HepG2 (cell line): ENCODE results near the gene KATNA1. TPM values are rescaled to one million over a fixed set of nuclear protein-coding genes. Genes with fewer than 3 reads are reported as not detected.

Experiments
- AFF4 ChIP-seq: sonication (generic); formaldehyde crosslinking; IDR thresholded peaks from 2 replicates; pipeline ENCODE4 v1.4.0; 2020; ENCODE audit warnings: missing genetic modification reagents
- CHD2 ChIP-seq: IDR thresholded peaks from 2 replicates; pipeline ENCODE4 v1.6.1; 2011; ENCODE audit warnings: low read depth, low read length, improper control_type of control experiment
- CREM ChIP-seq, 2 experiments: sonication (generic) in 1 of 2; formaldehyde crosslinking in 1 of 2; IDR thresholded peaks; 2 replicates each; pipeline versions ENCODE4 v1.4.0 to v1.6.1; 2016 to 2020; ENCODE audit warnings: antibody characterized with exemption in 1 of 2, mild to moderate bottlenecking in 1 of 2, missing genetic modification reagents in 1 of 2
- FOSL1 ChIP-seq: sonication (generic); formaldehyde crosslinking; IDR thresholded peaks from 2 replicates; pipeline ENCODE4 v1.9.0; 2021; ENCODE audit warnings: missing genetic modification reagents, borderline replicate concordance
- FOXA3 ChIP-seq: IDR thresholded peaks from 2 replicates; pipeline ENCODE4 v1.6.1; 2016; ENCODE audit warnings: missing genetic modification reagents, missing compliant biosample characterization
- HDAC6 ChIP-seq: fragments of 200-600 bp; sonication (generic); IDR thresholded peaks from 2 replicates; pipeline ENCODE4 v1.7.0; 2017; ENCODE audit warnings: mild to moderate bottlenecking, antibody characterized with exemption, low read length, low read depth
- MEF2D ChIP-seq: sonication (generic); formaldehyde crosslinking; IDR thresholded peaks from 2 replicates; pipeline ENCODE4 v1.5.1; 2020; ENCODE audit warnings: mild to moderate bottlenecking, missing genetic modification reagents
- MNT ChIP-seq: fragments of 450-650 bp; IDR thresholded peaks from 2 replicates; pipeline ENCODE4 v1.6.1; 2016
- MYNN ChIP-seq: sonication (generic); formaldehyde crosslinking; IDR thresholded peaks from 2 replicates; pipeline ENCODE4 v1.4.0; 2020; ENCODE audit warnings: mild to moderate bottlenecking, low read depth, missing genetic modification reagents
- ONECUT2 ChIP-seq: sonication (generic); formaldehyde crosslinking; IDR thresholded peaks from 2 replicates; pipeline ENCODE4 v1.4.0; 2020; ENCODE audit warnings: missing genetic modification reagents
- RBM22 ChIP-seq: fragments of 200-400 bp; formaldehyde crosslinking; optimal IDR thresholded peaks from 2 replicates; pipeline ENCODE3; 2017; ENCODE audit warnings: mild to moderate bottlenecking, low read length, moderate library complexity
- REST ChIP-seq, 2 experiments: IDR thresholded peaks; 2 replicates each; pipeline ENCODE4 v1.6.1; 2011 to 2012; ENCODE audit warnings: low read length in 2 of 2, borderline replicate concordance in 1 of 2, low read depth in 1 of 2, mild to moderate bottlenecking in 1 of 2, moderate library complexity in 1 of 2
- SOX5 ChIP-seq: IDR thresholded peaks from 2 replicates; pipeline ENCODE4 v1.6.1; 2016; ENCODE audit warnings: borderline replicate concordance
- TBX2 ChIP-seq: sonication (generic); formaldehyde crosslinking; IDR thresholded peaks from 2 replicates; pipeline ENCODE4 v1.5.0; 2020; ENCODE audit warnings: missing genetic modification reagents, mild to moderate bottlenecking, borderline replicate concordance
- ZNF263 ChIP-seq: sonication (generic); formaldehyde crosslinking; IDR thresholded peaks from 2 replicates; pipeline ENCODE4 v1.4.0; 2020; ENCODE audit warnings: missing genetic modification reagents
- ZNF784 ChIP-seq: sonication (generic); formaldehyde crosslinking; IDR thresholded peaks from 2 replicates; pipeline ENCODE4 v1.5.1; 2020; ENCODE audit warnings: missing genetic modification reagents, mild to moderate bottlenecking, borderline replicate concordance
- polyA plus RNA-seq, 8 experiments: library from polyadenylated mRNA; depleted of rRNA in 3 of 8; stranded (reverse) in 7 of 8; unstranded in 1 of 8; fragments of >200 nt; fragmentation: Illumina TruSeq in 4 of 8; extraction: Trizol in 4 of 8; gene quantifications; 2 replicates each; pipeline versions ENCODE4 v1.2.1 to v1.2.3, GENCODE V29; 2011 to 2016; ENCODE audit warnings: low read depth in 4 of 8, missing spikeins in 1 of 8, mixed read lengths in 1 of 8; ENCODE audit not compliant: insufficient read depth in 1 of 8
- total RNA-seq, 5 experiments: library from RNA; depleted of rRNA; stranded (reverse); fragments of >200 nt; fragmentation: Illumina TruSeq; extraction: Trizol; gene quantifications; 2 replicates each; pipeline ENCODE4 v1.2.3, GENCODE V29; 2016; ENCODE audit warnings: low read depth in 1 of 5
- TF ChIP-seq, protein P1 (sequence below): sonication (generic); formaldehyde crosslinking; IDR thresholded peaks from 2 replicates; pipeline ENCODE4 v1.4.0; 2020; ENCODE audit warnings: missing genetic modification reagents, low read depth, mild to moderate bottlenecking, borderline replicate concordance

The KATNA1 gene
- total and polyA plus RNA-seq, 2 of the 13 experiments (the other 11 are each of a cell fraction or from before 2014, with no cell fraction given): 14.8 to 25.3 TPM

DNA sequence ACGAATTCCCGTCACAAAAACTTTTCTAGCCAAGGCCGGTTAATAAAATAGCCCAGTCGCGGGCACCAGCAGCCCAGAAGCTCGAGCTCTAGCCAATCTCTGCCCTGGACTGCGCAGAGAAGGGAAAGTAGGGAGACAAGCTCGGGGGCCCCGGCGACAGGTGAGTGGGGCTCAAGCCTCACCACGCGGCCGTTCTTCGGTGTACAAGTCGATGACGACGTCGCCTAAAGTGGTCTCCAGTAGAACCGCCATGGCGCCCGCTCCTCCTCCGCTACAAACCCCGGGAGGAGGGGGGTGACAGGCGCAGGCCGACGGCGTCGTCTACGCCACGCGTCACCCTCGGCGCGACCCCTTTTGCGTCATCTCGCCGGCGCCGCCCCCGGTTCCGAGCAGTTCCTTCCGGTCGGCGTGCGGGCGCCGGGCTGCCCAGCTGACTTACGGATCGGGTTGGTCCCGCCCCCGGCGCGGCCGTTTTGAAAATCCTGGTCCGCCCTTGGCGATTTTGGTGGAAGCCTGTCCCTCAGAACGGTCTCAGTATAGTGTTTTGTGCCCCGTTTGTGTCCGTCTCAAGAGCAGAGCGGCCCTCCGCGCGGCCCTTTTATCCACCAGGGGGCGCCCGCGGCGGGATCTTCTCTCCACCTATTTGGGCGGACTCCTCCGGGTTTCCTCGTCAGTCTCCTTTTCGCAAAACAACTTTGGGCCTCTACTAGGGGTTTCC is 102.6 kb downstream of the KATNA1 start, which contains the start of gene PPIL4 (continued):
- TF ChIP-seq, protein P1, sequence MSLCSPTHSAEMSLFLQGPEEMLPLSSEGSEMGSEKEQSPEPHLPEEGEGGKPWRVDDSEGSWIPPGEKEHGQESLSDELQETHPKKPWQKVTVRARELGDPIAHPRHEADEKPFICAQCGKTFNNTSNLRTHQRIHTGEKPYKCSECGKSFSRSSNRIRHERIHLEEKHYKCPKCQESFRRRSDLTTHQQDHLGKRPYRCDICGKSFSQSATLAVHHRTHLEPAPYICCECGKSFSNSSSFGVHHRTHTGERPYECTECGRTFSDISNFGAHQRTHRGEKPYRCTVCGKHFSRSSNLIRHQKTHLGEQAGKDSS (CRISPR knock-in tag): peak; percentile 87; the same call in 1 of the 2 replicates
- TF ChIP-seq ONECUT2 (CRISPR knock-in tag): 0 out of 2 replicates have a peak, but pooled peaks have one; percentile 30
- TF ChIP-seq TBX2 (CRISPR knock-in tag): peak; percentile 93
- TF ChIP-seq FOSL1 (CRISPR knock-in tag): no peak
- TF ChIP-seq FOXA3 (CRISPR knock-in tag): peak; percentile 86
- TF ChIP-seq HDAC6: no peak
- TF ChIP-seq RBM22: no peak
- TF ChIP-seq AFF4 (CRISPR knock-in tag): no peak
- TF ChIP-seq MYNN (CRISPR knock-in tag): no peak; the same call in 1 of the 2 replicates
- TF ChIP-seq ZNF263: peak; percentile 29; the same call in 1 of the 2 replicates
- TF ChIP-seq MEF2D (CRISPR knock-in tag): no peak
- peak; percentile 74; the same call in 1 of the 2 replicates for TF ChIP-seq ZNF784
- peak; percentile 56; the same call in 1 of the 2 replicates for TF ChIP-seq CHD2
- peak; percentile 99 for TF ChIP-seq CREM (IDR thresholded peaks at IDR 0.05)
- TF ChIP-seq CREM (CRISPR knock-in tag; IDR thresholded peaks at IDR 0.05): peak; percentile 99
- TF ChIP-seq REST (IDR thresholded peaks at IDR 0.05; ENCODE audit: borderline replicate concordance in 1 of 2, low read depth in 1 of 2, low read length in 2 of 2): 0 out of 4 replicates have a peak, but pooled peaks of 1 of the 2 experiments have one; percentile 59
- peak; percentile 78 for TF ChIP-seq MNT
- peak; percentile 67 for TF ChIP-seq SOX5
